Smooth muscle cell (in vitro differentiated cells): ENCODE data around the gene LOXHD1. TPM values are rescaled to one million over a fixed set of nuclear protein-coding genes. Genes with fewer than 3 reads are reported as not detected.

Experiments used
- DNase-seq: peaks from one replicate; lab custom pipeline; 2025; ENCODE audit not compliant: unreplicated experiment; lab: John Stamatoyannopoulos, UW
- H2AFZ ChIP-seq: fragments of 200-600 bp; sonication (generic); 2 replicates; pipeline ENCODE4 v1.6.0; 2016; ENCODE audit warnings: antibody characterized with exemption, low read depth, mild to moderate bottlenecking
- H3F3A ChIP-seq: fragments of 200-600 bp; sonication (generic); 2 replicates; pipeline ENCODE4 v1.6.0; 2017; ENCODE audit warnings: antibody characterized with exemption, low read depth
- H3K27ac ChIP-seq: fragments of 200-600 bp; sonication (generic); 2 replicates; pipeline ENCODE4 v1.5.1; 2016; ENCODE audit warnings: low read depth, mild to moderate bottlenecking
- H3K27me3 ChIP-seq: fragments of 200-600 bp; sonication (generic); 2 replicates; pipeline ENCODE4 v1.6.1; 2016; ENCODE audit warnings: low read depth, mild to moderate bottlenecking
- H3K36me3 ChIP-seq: fragments of 200-600 bp; sonication (generic); 2 replicates; pipeline ENCODE4 v1.5.1; 2016; ENCODE audit warnings: low read depth
- H3K4me1 ChIP-seq: fragments of 200-600 bp; sonication (generic); 2 replicates; pipeline ENCODE4 v1.5.1; 2016; ENCODE audit warnings: low read depth
- H3K4me2 ChIP-seq: fragments of 200-600 bp; sonication (generic); 2 replicates; pipeline ENCODE4 v1.6.0; 2016; ENCODE audit warnings: mild to moderate bottlenecking
- H3K4me3 ChIP-seq: fragments of 200-600 bp; sonication (generic); 2 replicates; pipeline ENCODE4 v1.5.1; 2016; ENCODE audit warnings: mild to moderate bottlenecking
- H3K79me2 ChIP-seq: fragments of 200-600 bp; sonication (generic); 2 replicates; pipeline ENCODE4 v1.6.0; 2016; ENCODE audit warnings: low read depth, mild to moderate bottlenecking
- H3K9ac ChIP-seq: fragments of 200-600 bp; sonication (generic); 2 replicates; pipeline ENCODE4 v1.6.0; 2016; ENCODE audit warnings: low read depth
- H3K9me3 ChIP-seq: fragments of 200-600 bp; sonication (generic); replicated peaks from 2 replicates; pipeline ENCODE4 v1.5.1; 2016; ENCODE audit warnings: low read depth
- H4K20me1 ChIP-seq: fragments of 200-600 bp; sonication (generic); 2 replicates; pipeline ENCODE4 v1.6.0; 2016; ENCODE audit warnings: low read depth
- WGBS: methylation state at CpG from one replicate; pipeline ENCODE4 v1.1.7; 2016; ENCODE audit warnings: low lambda C conversion rate; 5-methylcytosine and 5-hydroxymethylcytosine counted together
- polyA plus RNA-seq: library from polyadenylated mRNA; unstranded; fragments of >200 nt; fragmentation: Nextera tagmentation; extraction: Ambion mirVana; gene quantifications from 2 replicates; pipeline ENCODE4 v1.2.1, GENCODE V29; 2016
- total RNA-seq: library from RNA; depleted of rRNA; stranded (reverse); fragments of >200 nt; gene quantifications from 2 replicates; pipeline ENCODE4 v1.2.3, GENCODE V29; 2014
- TF ChIP-seq, protein P1 (sequence below): fragments of 200-600 bp; sonication (generic); IDR thresholded peaks from 2 replicates; pipeline ENCODE4 v1.5.1; 2017; ENCODE audit warnings: borderline replicate concordance, mild to moderate bottlenecking, antibody characterized with exemption; ENCODE audit not compliant: insufficient read depth, poor library complexity, severe bottlenecking

The LOXHD1 gene
- total and polyA plus RNA-seq, 2 experiments from 2014 or later: not detected

GRCh38 chr18:46649071-46649862 is 7.8 kb downstream of the LOXHD1 start:
- no peaks in the 10 kb centered on the region for H3K9me3 ChIP-seq
- no peak overlapping the region for H3K4me3 ChIP-seq
- TF ChIP-seq, protein P1, sequence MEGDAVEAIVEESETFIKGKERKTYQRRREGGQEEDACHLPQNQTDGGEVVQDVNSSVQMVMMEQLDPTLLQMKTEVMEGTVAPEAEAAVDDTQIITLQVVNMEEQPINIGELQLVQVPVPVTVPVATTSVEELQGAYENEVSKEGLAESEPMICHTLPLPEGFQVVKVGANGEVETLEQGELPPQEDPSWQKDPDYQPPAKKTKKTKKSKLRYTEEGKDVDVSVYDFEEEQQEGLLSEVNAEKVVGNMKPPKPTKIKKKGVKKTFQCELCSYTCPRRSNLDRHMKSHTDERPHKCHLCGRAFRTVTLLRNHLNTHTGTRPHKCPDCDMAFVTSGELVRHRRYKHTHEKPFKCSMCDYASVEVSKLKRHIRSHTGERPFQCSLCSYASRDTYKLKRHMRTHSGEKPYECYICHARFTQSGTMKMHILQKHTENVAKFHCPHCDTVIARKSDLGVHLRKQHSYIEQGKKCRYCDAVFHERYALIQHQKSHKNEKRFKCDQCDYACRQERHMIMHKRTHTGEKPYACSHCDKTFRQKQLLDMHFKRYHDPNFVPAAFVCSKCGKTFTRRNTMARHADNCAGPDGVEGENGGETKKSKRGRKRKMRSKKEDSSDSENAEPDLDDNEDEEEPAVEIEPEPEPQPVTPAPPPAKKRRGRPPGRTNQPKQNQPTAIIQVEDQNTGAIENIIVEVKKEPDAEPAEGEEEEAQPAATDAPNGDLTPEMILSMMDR: no peak

GRCh38 chr18:46646468-46646867 is 10.6 kb downstream of the LOXHD1 start:
- H3F3A ChIP-seq: no peaks in the 10 kb centered on the region
- no peak overlapping the region for H3K9ac ChIP-seq
- DNase-seq: no peak
- no peak overlapping the region for H3K4me2 ChIP-seq
- no peaks in the 10 kb centered on the region for H3K79me2 ChIP-seq
- no peaks in the 10 kb centered on the region for H3K36me3 ChIP-seq
- H3K27me3 ChIP-seq: peaks cover 12% of the 10 kb centered on the region
- no peaks in the 10 kb centered on the region for H4K20me1 ChIP-seq
- H3K4me3 ChIP-seq: no peak overlapping the region
- no peak overlapping the region for H3K27ac ChIP-seq
- TF ChIP-seq, protein P1: no peak
- no peaks in the 10 kb centered on the region for H3K4me1 ChIP-seq
- no peak overlapping the region for H2AFZ ChIP-seq
- WGBS: 85% methylated on average over 7 of the region's 7 CpGs
- no peaks in the 10 kb centered on the region for H3K9me3 ChIP-seq

More at GRCh38 chr18:46649071-46649862, 7.8 kb downstream of the LOXHD1 start:
- H3K79me2 ChIP-seq: no peaks in the 10 kb centered on the region
- no peaks in the 10 kb centered on the region for H4K20me1 ChIP-seq
- peaks cover 32% of the 10 kb centered on the region for H3K27me3 ChIP-seq
- no peaks in the 10 kb centered on the region for H3K4me1 ChIP-seq
- no peak overlapping the region for H2AFZ ChIP-seq
- no peak overlapping the region for H3K9ac ChIP-seq
- no peak for DNase-seq
- 83% methylated on average over 12 of the region's 12 CpGs for WGBS
- no peak overlapping the region for H3K4me2 ChIP-seq
- no peaks in the 10 kb centered on the region for H3K36me3 ChIP-seq
- H3F3A ChIP-seq: no peaks in the 10 kb centered on the region
- H3K27ac ChIP-seq: no peak overlapping the region

DNA sequence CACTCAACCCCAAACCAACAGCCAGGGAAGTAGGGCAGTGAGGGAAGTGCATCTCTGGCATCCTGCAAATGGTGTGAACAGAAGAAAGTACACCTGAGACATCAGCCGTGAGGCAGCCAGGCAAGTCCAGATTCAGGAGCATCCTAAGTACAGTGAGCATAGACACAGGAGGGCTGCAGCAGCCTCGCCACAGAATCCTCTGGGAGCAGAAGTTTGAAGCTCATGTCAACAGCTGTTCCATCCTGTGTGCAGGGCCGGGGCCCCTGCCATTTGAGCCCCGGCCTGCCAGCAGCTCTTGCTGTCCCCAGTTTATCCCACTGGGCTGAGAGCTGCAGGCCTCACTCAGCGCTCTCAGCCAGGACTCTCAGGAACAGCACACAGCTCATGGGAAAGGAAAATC is 14.5 kb downstream of the LOXHD1 start:
- no peaks in the 10 kb centered on the region for H3K27me3 ChIP-seq
- no peak overlapping the region for H3K4me2 ChIP-seq
- WGBS: 70% methylated on average over 5 of the region's 5 CpGs
- no peaks in the 10 kb centered on the region for H3K36me3 ChIP-seq
- no peaks in the 10 kb centered on the region for H3F3A ChIP-seq
- H3K9ac ChIP-seq: no peak overlapping the region
- H3K4me1 ChIP-seq: no peaks in the 10 kb centered on the region
- no peak for DNase-seq
- H3K9me3 ChIP-seq: no peaks in the 10 kb centered on the region
- H4K20me1 ChIP-seq: no peaks in the 10 kb centered on the region
- H2AFZ ChIP-seq: no peak overlapping the region
- no peaks in the 10 kb centered on the region for H3K79me2 ChIP-seq
- no peak overlapping the region for H3K4me3 ChIP-seq
- H3K27ac ChIP-seq: no peak overlapping the region
- TF ChIP-seq, protein P1: no peak

GRCh38 chr18:46641917-46642316 is 15.1 kb downstream of the LOXHD1 start:
- no peaks in the 10 kb centered on the region for H3F3A ChIP-seq
- TF ChIP-seq, protein P1: no peak
- no peaks in the 10 kb centered on the region for H3K27me3 ChIP-seq
- H3K9me3 ChIP-seq: no peaks in the 10 kb centered on the region
- no peaks in the 10 kb centered on the region for H3K36me3 ChIP-seq
- H4K20me1 ChIP-seq: no peaks in the 10 kb centered on the region
- 88% methylated on average over 7 of the region's 7 CpGs for WGBS
- no peak overlapping the region for H3K4me3 ChIP-seq
- H3K27ac ChIP-seq: no peak overlapping the region
- no peak overlapping the region for H3K4me2 ChIP-seq
- DNase-seq: no peak
- H3K79me2 ChIP-seq: no peaks in the 10 kb centered on the region
- H3K9ac ChIP-seq: no peak overlapping the region
- H3K4me1 ChIP-seq: no peaks in the 10 kb centered on the region
- no peak overlapping the region for H2AFZ ChIP-seq
